Measurements from ENCODE around the gene FZD7.

FZD7 gene

GRCh38 chr2:202064881-202065230, 31.2 kb downstream of the FZD7 start:
- no peak for DNase-seq (ENCODE audit: low read depth in 2 of 3, low spot score in 1 of 3)

GRCh38 chr2:202065876-202066275, 32.2 kb downstream of the FZD7 start:
- DNase-seq (ENCODE audit: low read depth in 2 of 3, low spot score in 1 of 3): no peak

DNA sequence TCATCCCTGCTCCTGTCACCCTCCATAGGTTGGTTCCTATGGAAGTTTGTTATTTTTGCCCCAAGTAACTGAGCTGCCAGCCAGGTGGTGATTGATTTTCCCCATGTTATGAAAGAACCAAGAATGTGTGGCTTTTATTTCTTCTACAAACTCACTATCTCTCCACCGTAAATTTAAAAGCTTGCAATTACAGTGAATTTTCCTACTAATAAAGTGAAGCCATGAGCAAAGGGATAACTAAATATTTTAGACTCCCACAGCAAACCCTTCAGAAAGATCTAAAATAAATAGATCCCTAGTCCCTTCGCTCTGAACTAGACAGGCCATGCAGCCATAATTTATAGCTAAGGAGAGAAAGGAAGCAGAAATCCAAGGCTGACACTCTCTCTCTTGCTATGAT, 33.2 kb downstream of the FZD7 start:
- DNase-seq (ENCODE audit: low read depth in 2 of 3, low spot score in 1 of 3): no peak

DNA sequence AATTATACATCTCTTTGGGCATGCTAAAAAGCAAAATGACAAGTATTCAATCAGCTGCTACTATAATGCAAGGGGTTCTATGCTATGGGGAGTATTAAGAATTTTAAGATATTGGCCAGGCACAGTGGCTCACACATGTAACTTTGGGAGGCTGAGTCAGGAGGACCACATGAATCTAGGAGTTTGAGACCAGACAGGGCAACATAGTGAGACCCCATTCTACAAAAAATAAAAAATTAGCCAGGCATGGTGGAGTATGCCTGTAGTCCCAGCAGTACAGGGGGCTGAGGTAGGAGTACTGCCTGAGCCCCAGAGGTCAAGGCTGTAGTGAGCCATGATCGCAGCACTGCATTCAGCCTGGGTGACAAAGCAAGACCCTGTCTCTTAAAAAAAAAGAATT, 33.9 kb downstream of the FZD7 start:
- no peak for DNase-seq (ENCODE audit: low read depth in 2 of 3, low spot score in 1 of 3)

DNA sequence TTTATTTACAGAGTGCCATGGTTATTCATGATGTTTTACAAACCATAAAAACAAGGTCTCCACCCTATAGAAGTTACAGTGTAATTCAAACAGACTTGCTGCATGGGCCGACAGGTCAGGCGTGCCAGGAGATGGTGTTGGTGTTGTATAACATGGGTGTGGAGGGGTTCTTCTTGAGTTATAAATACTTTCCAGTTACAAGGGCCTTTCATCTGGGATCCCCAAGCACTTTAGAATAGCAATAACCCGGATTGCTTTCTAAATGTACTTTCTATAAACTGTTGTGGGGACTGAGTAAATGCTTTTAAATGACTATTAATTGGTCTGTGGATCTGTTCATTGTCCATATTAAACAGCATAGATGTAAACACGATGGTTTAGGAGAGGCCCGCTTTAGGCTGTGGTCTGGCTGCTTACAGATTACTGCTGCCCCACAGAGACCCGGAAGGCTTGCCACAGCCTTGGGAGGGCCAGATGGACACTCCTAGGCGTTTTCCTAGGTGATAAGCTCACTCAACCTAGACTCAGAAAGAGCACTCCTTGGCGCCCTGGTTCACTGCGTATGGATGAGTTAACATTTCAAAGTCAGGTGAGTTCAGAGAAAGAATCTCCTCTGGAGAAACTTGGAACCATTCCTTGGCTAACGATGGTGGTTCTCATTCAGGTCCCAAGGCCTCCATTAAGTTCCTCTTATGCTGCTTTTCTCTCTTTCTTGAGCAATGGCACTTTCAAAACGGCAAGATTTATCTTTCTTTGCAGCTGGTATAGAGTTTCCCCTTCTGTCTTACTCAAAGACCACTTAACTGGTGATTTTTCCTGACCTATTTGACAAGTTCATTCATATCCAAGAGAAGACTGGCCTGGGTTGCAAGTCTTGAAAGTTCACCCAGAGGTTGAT, 35.8 kb downstream of the FZD7 start:
- DNase-seq (ENCODE audit: low read depth in 2 of 3, low spot score in 1 of 3): no peak

- no peak for DNase-seq (ENCODE audit: low read depth in 2 of 3, low spot score in 1 of 3)
Observed at GRCh38 chr2:202071107-202071506, 37.5 kb downstream of the FZD7 start.

- no peak for DNase-seq (ENCODE audit: low read depth in 2 of 3, low spot score in 1 of 3)
Observed at GRCh38 chr2:202072226-202072625, 38.6 kb downstream of the FZD7 start.

- DNase-seq (ENCODE audit: low read depth in 2 of 3, low spot score in 1 of 3): no peak
Observed at GRCh38 chr2:202072737-202073401, 39.2 kb downstream of the FZD7 start, which contains the start of gene KIAA2012. KIAA2012 (plus strand) TSS chr2:202073255; CDS start chr2:202073628, 373 bp downstream.

DNA sequence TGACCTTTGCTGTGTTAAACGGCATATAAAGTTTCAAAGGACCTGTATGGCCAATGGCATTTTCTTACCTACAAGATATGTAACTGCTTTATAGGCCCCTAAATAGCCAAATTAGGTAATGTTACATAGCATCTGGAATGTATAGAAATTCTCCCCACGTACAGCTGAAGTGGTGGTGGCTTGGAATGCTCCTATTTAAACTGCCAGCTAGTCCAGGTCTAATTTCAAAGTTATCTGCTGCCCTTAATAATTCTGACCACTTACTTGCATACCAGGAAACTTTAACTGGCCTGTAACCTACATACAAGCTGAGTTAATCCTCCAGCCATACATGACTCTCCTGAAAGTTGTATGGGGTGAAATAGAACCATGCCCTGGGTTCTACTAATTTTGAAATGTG, 40.7 kb downstream of the FZD7 start:
- no peak for DNase-seq (ENCODE audit: low read depth in 2 of 3, low spot score in 1 of 3)

- no peak for DNase-seq (ENCODE audit: low read depth in 2 of 3, low spot score in 1 of 3)
Observed at GRCh38 chr2:202079310-202079709, 45.7 kb downstream of the FZD7 start.

DNA sequence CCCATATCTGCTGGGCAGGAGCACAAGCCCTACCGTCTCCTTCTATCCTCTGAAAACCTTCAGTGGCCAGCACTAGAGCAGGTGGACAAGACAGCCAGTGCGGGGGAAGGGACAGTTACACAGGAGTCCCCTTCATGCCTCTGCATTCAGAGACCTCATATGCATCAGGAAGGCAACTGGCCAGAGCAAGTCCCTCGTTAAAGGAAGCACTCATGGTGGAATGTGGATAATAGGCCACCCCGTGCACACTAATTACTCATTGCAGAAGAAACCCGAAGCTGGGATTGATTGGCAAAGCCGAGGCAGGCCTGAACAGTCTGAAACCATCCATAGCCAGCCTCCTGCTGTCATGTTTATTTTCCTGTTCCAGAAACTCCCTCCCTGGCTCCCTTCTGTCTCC, 50.6 kb downstream of the FZD7 start:
- no peak for DNase-seq (ENCODE audit: low read depth in 2 of 3, low spot score in 1 of 3)
